PC-9 (cell line): ENCODE data around the gene ARHGAP33. TPM values are rescaled to one million over a fixed set of nuclear protein-coding genes. Genes with fewer than 3 reads are reported as not detected.
"Not testable (repeated sequence)": the region's sequence is repeated elsewhere in the genome, so short reads cannot be mapped to it uniquely, and the experiment has no call there.

Experiments
- BruUV-seq: library from RNA; stranded (reverse); fragments of 400-500 nt; replicated peaks from 2 replicates; lab custom pipeline; 2021; lab: Mats Ljungman, UMichigan
- CTCF ChIA-PET: fragments of 300-600 bp; sonication (Branson Sonifier 250); formaldehyde crosslinking; loops from one replicate; lab custom pipeline; 2022; ENCODE audit warnings: antibody characterized with exemption; lab: Charles Lee
- POLR2A ChIA-PET: fragments of 300-600 bp; sonication (Branson Sonifier 250); formaldehyde crosslinking; loops from one replicate; lab custom pipeline; 2022; ENCODE audit warnings: antibody characterized with exemption; ENCODE audit not compliant: unreplicated experiment; lab: Charles Lee
- DNase-seq, 2 experiments: peaks; one replicate each; pipeline versions ENCODE4 v3.0.0 to v3.0.0-alpha.2; 2015 to 2022; ENCODE audit warnings: mixed read lengths in 1 of 2
- H2AFZ ChIP-seq: fragments of 200-600 bp; sonication (generic); 2 replicates; pipeline ENCODE4 v1.8.1; 2017; ENCODE audit warnings: antibody characterized with exemption
- H3F3A ChIP-seq: fragments of 200-600 bp; sonication (generic); 2 replicates; pipeline ENCODE4 v1.8.1; 2017; ENCODE audit warnings: antibody characterized with exemption, mild to moderate bottlenecking, low read depth; ENCODE audit not compliant: insufficient read depth
- H3K27ac ChIP-seq: fragments of 200-600 bp; sonication (generic); 2 replicates; pipeline ENCODE4 v1.6.1; 2016; ENCODE audit warnings: mixed run types
- H3K27me3 ChIP-seq: fragments of 200-600 bp; sonication (generic); 2 replicates; pipeline ENCODE4 v1.6.1; 2016; ENCODE audit warnings: low read depth, mixed run types; ENCODE audit not compliant: insufficient read depth
- H3K36me3 ChIP-seq: fragments of 200-600 bp; sonication (generic); 2 replicates; pipeline ENCODE4 v1.6.1; 2016; ENCODE audit warnings: low read depth, mixed run types
- H3K4me1 ChIP-seq: fragments of 200-600 bp; sonication (generic); replicated peaks from 2 replicates; pipeline ENCODE4 v1.6.1; 2016; ENCODE audit warnings: mixed run types; ENCODE audit not compliant: insufficient read depth
- H3K4me2 ChIP-seq: fragments of 200-600 bp; sonication (generic); 2 replicates; pipeline ENCODE4 v1.6.1; 2017; ENCODE audit warnings: mixed run types
- H3K4me3 ChIP-seq: fragments of 200-600 bp; sonication (generic); 2 replicates; pipeline ENCODE4 v1.6.1; 2016; ENCODE audit warnings: mixed run types
- H3K79me2 ChIP-seq: fragments of 200-600 bp; sonication (generic); 2 replicates; pipeline ENCODE4 v1.6.1; 2017; ENCODE audit warnings: low read depth, mixed run types
- H3K9me2 ChIP-seq: fragments of 200-600 bp; sonication (generic); 2 replicates; pipeline ENCODE4 v1.8.1; 2017; ENCODE audit warnings: mild to moderate bottlenecking; ENCODE audit not compliant: insufficient read depth
- H3K9me3 ChIP-seq: fragments of 200-600 bp; sonication (generic); 2 replicates; pipeline ENCODE4 v1.8.1; 2016; ENCODE audit warnings: low read depth; ENCODE audit not compliant: insufficient read depth
- H4K20me1 ChIP-seq: fragments of 200-600 bp; sonication (generic); 2 replicates; pipeline ENCODE4 v1.8.1; 2017; ENCODE audit not compliant: insufficient read depth
- EZH2 ChIP-seq: fragments of 200-600 bp; sonication (generic); IDR thresholded peaks from 2 replicates; pipeline ENCODE4 v1.8.0; 2017; ENCODE audit warnings: antibody characterized with exemption, low read depth
- intact Hi-C: fragments of 100-400 bp; cut with micrococcal nuclease; formaldehyde crosslinking; loops from one replicate; pipeline ENCODE4 v1.10.0; 2022; ENCODE audit not compliant: unreplicated experiment
- total RNA-seq: library from RNA; stranded (reverse); gene quantifications from 2 replicates; pipeline ENCODE4 v1.2.3, GENCODE V29; 2021
- TF ChIP-seq, protein P1 (sequence below): fragments of 200-600 bp; sonication (generic); conservative IDR thresholded peaks from 2 replicates; pipeline ENCODE4 v1.6.1; 2017; ENCODE audit warnings: mixed run types, antibody characterized with exemption, mild to moderate bottlenecking, moderate library complexity

Gene ARHGAP33
- total RNA-seq, 1 experiment from 2014 or later: 21.3 TPM

DNA sequence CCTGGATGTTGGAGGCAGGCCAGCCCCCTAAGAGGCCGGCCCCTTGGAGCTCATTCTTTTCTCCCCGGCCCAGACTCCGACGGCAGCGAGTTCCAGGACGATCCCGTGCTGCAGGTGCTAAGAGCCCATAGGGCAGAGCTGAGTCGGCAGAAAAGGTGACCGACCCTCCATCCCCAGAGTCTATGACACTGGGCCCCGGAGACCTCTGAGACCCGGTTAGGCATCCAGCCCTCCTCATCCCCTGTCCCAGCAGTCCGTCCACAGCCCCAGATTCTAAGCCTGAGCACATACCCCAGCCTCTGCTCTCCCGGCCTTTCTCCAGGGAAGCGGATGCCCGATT is 7.3 kb upstream of the ARHGAP33 start:
- Histone ChIP-seq H4K20me1 (no peaks in the 10 kb centered on the region; the same call in 1 of the 2 replicates), H3K4me2 (no peak overlapping the region), H3K27ac (no peak overlapping the region), H2AFZ (no peak overlapping the region), H3K36me3 (no peaks in the 10 kb centered on the region), H3K9me3 (no peaks in the 10 kb centered on the region), H3K27me3 (no peaks in the 10 kb centered on the region), H3K4me1 (no peaks in the 10 kb centered on the region), H3K79me2 (no peaks in the 10 kb centered on the region), H3K4me3 (no peak overlapping the region), H3F3A (peaks cover 17% of the 10 kb centered on the region; the same call in 1 of the 2 replicates), H3K9me2 (no peaks in the 10 kb centered on the region)
- intact Hi-C loops: no loop called here
- no peak for DNase-seq
- TF ChIP-seq, protein P1, sequence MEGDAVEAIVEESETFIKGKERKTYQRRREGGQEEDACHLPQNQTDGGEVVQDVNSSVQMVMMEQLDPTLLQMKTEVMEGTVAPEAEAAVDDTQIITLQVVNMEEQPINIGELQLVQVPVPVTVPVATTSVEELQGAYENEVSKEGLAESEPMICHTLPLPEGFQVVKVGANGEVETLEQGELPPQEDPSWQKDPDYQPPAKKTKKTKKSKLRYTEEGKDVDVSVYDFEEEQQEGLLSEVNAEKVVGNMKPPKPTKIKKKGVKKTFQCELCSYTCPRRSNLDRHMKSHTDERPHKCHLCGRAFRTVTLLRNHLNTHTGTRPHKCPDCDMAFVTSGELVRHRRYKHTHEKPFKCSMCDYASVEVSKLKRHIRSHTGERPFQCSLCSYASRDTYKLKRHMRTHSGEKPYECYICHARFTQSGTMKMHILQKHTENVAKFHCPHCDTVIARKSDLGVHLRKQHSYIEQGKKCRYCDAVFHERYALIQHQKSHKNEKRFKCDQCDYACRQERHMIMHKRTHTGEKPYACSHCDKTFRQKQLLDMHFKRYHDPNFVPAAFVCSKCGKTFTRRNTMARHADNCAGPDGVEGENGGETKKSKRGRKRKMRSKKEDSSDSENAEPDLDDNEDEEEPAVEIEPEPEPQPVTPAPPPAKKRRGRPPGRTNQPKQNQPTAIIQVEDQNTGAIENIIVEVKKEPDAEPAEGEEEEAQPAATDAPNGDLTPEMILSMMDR: no peak
- no peak for TF ChIP-seq EZH2
- no TSS peak for BruUV-seq
- CTCF ChIA-PET: no interaction called here
- POLR2A ChIA-PET: no interaction called here

DNA sequence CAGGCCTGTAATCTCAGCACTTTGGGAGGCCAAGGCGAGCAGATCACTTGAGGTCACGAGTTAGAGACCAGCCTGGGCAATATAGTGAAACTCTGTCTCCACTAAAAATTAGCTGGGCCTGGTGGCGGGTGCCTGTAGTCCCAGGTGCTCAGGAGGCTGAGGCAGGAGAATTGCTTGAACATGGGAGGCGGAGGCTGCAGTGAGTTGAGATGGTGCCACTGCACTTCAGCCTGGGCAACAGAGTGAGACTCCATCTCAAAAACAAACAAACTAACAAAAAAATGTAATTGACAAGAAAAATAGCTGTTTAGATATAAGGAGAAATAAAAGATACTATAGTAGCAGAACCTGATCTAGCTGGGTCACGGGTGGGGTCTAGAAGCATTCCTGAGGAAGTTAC is 3.0 kb upstream of the ARHGAP33 start:
- intact Hi-C loops: not testable (repeated sequence)

DNA sequence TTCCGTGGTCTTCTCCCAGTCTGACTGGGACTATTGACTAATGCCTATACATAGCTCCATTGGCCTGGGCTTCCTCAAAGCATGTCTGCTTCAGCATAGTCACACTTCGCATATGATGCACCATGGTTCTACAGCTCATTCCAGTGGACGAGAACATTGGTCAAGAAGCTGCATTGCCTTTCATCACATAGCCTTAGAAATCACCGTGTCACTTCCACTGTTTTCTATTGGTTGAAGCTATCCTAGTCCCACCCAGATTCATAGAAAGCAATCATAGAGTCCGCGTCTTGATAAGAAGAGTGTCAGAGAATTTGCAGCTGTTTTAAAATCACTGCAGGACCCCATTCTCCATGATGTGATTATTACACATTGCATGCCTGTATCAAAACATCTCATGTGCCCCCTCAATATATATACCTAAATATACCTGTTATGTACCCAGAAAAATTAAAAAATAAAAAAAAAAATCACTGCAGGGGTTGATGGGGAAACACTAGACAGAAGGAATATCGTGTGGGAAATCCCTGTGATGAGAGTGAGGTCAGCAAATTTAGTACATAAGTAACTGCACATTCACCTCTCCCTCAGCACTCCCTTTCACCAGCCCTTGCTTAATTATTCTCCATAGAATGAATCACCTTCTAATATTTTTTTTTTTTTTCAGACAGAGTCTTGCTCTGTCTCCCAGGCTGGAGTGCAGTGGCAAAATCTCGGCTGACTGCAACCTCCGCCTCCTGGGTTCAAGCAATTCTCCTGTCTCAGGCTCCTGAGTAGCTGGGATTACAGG is 2.2 kb upstream of the ARHGAP33 start:
- TF ChIP-seq, protein P1: no peak
- no peak for TF ChIP-seq EZH2
- intact Hi-C loops: no loop called here
- no peak overlapping the region for H3K27ac ChIP-seq
- H2AFZ ChIP-seq: no peak overlapping the region
- no peaks in the 10 kb centered on the region for H3K79me2 ChIP-seq
- no TSS peak for BruUV-seq
- H3K4me1 ChIP-seq: no peaks in the 10 kb centered on the region
- H3K9me3 ChIP-seq: no peaks in the 10 kb centered on the region
- DNase-seq: peak in 1 of 2 experiments; percentile 51
- ChIA-PET POLR2A (interaction anchor here (0.6 to 0.7 kb wide), 3 partner anchors 33 to 129 kb away, joined by 5 to 26 read pairs (median 11); no protein-coding TSS in a partner anchor), CTCF (no interaction called here)
- no peak overlapping the region for H3K4me3 ChIP-seq
- H3K36me3 ChIP-seq: no peaks in the 10 kb centered on the region
- no peak overlapping the region for H3K4me2 ChIP-seq
- H4K20me1 ChIP-seq: no peaks in the 10 kb centered on the region
- H3K27me3 ChIP-seq: no peaks in the 10 kb centered on the region
- H3K9me2 ChIP-seq: no peaks in the 10 kb centered on the region
- H3F3A ChIP-seq: peaks cover 22% of the 10 kb centered on the region; the same call in 1 of the 2 replicates

More for the DNA sequence above, 3.0 kb upstream of the ARHGAP33 start:
- H3K4me3 ChIP-seq, BruUV-seq, H3K4me2 ChIP-seq, H4K20me1 ChIP-seq, CTCF ChIA-PET, H3K4me1 ChIP-seq, H3K36me3 ChIP-seq, H3K9me2 ChIP-seq, H3K27ac ChIP-seq, POLR2A ChIA-PET, H2AFZ ChIP-seq, H3K27me3 ChIP-seq, H3K9me3 ChIP-seq, DNase-seq, H3K79me2 ChIP-seq: not testable (repeated sequence)
- H3F3A ChIP-seq: peaks cover 22% of the 10 kb centered on the region; the same call in 1 of the 2 replicates
